GM19035 (cell line): ENCODE data around the gene GTPBP2.
"Not testable (repeated sequence)": the region's sequence is repeated elsewhere in the genome, so short reads cannot be mapped to it uniquely, and the experiment has no call there.

Experiments
- ATAC-seq: cut with Tn5 transposase; IDR thresholded peaks from one replicate; pipeline ENCODE4 v1.9.1; 2021; ENCODE audit not compliant: unreplicated experiment

The GTPBP2 gene

GRCh38 chr6:43629104-43629504 lies at the start of gene GTPBP2:
Gene GTPBP2 (minus strand): TSS chr6:43629264. CDS start chr6:43629162, 102 bp downstream.
- peak; percentile 83 for ATAC-seq

- ATAC-seq, result no peak
These were observed 49.3 kb upstream of the GTPBP2 start for GRCh38 chr6:43678341-43678740.

GRCh38 chr6:43677759-43678158 lies 48.7 kb upstream of the GTPBP2 start:
- ATAC-seq, result no peak

- ATAC-seq, result no peak
These were observed 48.0 kb upstream of the GTPBP2 start for GRCh38 chr6:43676962-43677606.

- ATAC-seq, result no peak
These were observed 45.9 kb upstream of the GTPBP2 start for GRCh38 chr6:43674921-43675320.

GRCh38 chr6:43674291-43674690 lies 45.2 kb upstream of the GTPBP2 start:
- no peak for ATAC-seq

- ATAC-seq, result no peak
These were observed 44.5 kb upstream of the GTPBP2 start for GRCh38 chr6:43673444-43674084.

GRCh38 chr6:43671801-43672690 lies 43.0 kb upstream of the GTPBP2 start:
- ATAC-seq, result no peak

- ATAC-seq, result no peak
These were observed 42.1 kb upstream of the GTPBP2 start for GRCh38 chr6:43671011-43671800.

- no peak for ATAC-seq
These were observed 41.5 kb upstream of the GTPBP2 start for GRCh38 chr6:43670623-43670986.

GRCh38 chr6:43669922-43670622 lies 41.0 kb upstream of the GTPBP2 start:
- no peak for ATAC-seq

- ATAC-seq, result no peak
These were observed 40.2 kb upstream of the GTPBP2 start for GRCh38 chr6:43669050-43669921.

GRCh38 chr6:43668151-43669028 lies 39.3 kb upstream of the GTPBP2 start:
- peak; percentile 46 for ATAC-seq

GRCh38 chr6:43667245-43668150 lies 38.4 kb upstream of the GTPBP2 start:
- no peak for ATAC-seq

GRCh38 chr6:43666196-43666920 lies 37.3 kb upstream of the GTPBP2 start:
- no peak for ATAC-seq

- no peak for ATAC-seq
These were observed 36.3 kb upstream of the GTPBP2 start for GRCh38 chr6:43665376-43665775.

GRCh38 chr6:43662948-43663347 lies 33.9 kb upstream of the GTPBP2 start:
- not testable (repeated sequence) for ATAC-seq
